SK-N-SH (cell line): Measurements from ENCODE around the gene VANGL2. TPM values are rescaled to one million over a fixed set of nuclear protein-coding genes. Genes with fewer than 3 reads are reported as not detected.

ENCODE experiments used
- CTCF ChIA-PET: fragments of 300-600, 350-600 bp; formaldehyde crosslinking; extraction: SDS; loops from one replicate; lab custom pipeline; 2021; lab: Yijun Ruan, JAX
- POLR2A ChIA-PET: fragments of 350-600 bp; sonication (Branson Sonifier 250); formaldehyde crosslinking; extraction: SDS; loops from one replicate; lab custom pipeline; 2020; ENCODE audit warnings: antibody characterized with exemption, inconsistent platforms; lab: Yijun Ruan, JAX
- DNase-seq: peaks from one replicate; pipeline ENCODE4 v3.0.0; 2012
- H2AFZ ChIP-seq: fragments of 200-600 bp; sonication (generic); 2 replicates; pipeline ENCODE4 v1.8.1; 2016; ENCODE audit warnings: antibody characterized with exemption, mild to moderate bottlenecking, low read depth
- H3F3A ChIP-seq: fragments of 200-600 bp; sonication (generic); replicated peaks from 2 replicates; pipeline ENCODE3; 2016; ENCODE audit warnings: antibody characterized with exemption, mild to moderate bottlenecking; ENCODE audit not compliant: insufficient read depth
- H3K27ac ChIP-seq, 2 experiments: fragments of 200-500 bp in 1 of 2; fragments of 200-600 bp in 1 of 2; sonication (Bioruptor generic) in 1 of 2; sonication (generic), shearing (Covaris generic) in 1 of 2; 2 replicates each; pipeline versions ENCODE4 v1.5.1 to v1.6.1; 2014 to 2016; ENCODE audit warnings: low read depth in 2 of 2, inconsistent platforms in 1 of 2, low read length in 1 of 2, mild to moderate bottlenecking in 1 of 2, mixed read lengths in 1 of 2
- H3K27me3 ChIP-seq: fragments of 200-600 bp; sonication (generic), shearing (Covaris generic); 2 replicates; pipeline ENCODE4 v1.6.1; 2016; ENCODE audit warnings: mixed run types; ENCODE audit not compliant: insufficient read depth
- H3K36me3 ChIP-seq, 2 experiments: fragments of 200-500 bp in 1 of 2; fragments of 200-600 bp in 1 of 2; sonication (Bioruptor generic) in 1 of 2; sonication (generic) in 1 of 2; replicated peaks in 1 of 2; 2 replicates each; pipeline versions ENCODE3 to v1.5.1; 2014 to 2016; ENCODE audit warnings: low read length in 1 of 2, mild to moderate bottlenecking in 1 of 2; ENCODE audit not compliant: insufficient read depth in 2 of 2, control insufficient read depth in 1 of 2
- H3K4me1 ChIP-seq, 2 experiments: fragments of 200-500 bp in 1 of 2; fragments of 200-600 bp in 1 of 2; sonication (Bioruptor generic) in 1 of 2; sonication (generic), shearing (Covaris generic) in 1 of 2; 2 replicates each; pipeline versions ENCODE4 v1.5.1 to v1.6.1; 2014 to 2016; ENCODE audit warnings: low read depth in 1 of 2, low read length in 1 of 2, mixed run types in 1 of 2; ENCODE audit not compliant: insufficient read depth in 2 of 2, control insufficient read depth in 1 of 2
- H3K4me2 ChIP-seq: fragments of 200-600 bp; sonication (generic), shearing (Covaris generic); 2 replicates; pipeline ENCODE4 v1.6.1; 2017; ENCODE audit warnings: mixed run types
- H3K4me3 ChIP-seq, 2 experiments: fragments of 200-500 bp in 1 of 2; fragments of 200-600 bp in 1 of 2; sonication (Bioruptor generic) in 1 of 2; sonication (generic), shearing (Covaris generic) in 1 of 2; 2 replicates each; pipeline versions ENCODE4 v1.5.1 to v1.8.1; 2014 to 2016; ENCODE audit warnings: low read depth in 2 of 2, inconsistent platforms in 1 of 2, low read length in 1 of 2, mild to moderate bottlenecking in 1 of 2, mixed read lengths in 1 of 2, moderate library complexity in 1 of 2
- H3K79me2 ChIP-seq: fragments of 200-600 bp; sonication (generic); 2 replicates; pipeline ENCODE4 v1.8.1; 2017; ENCODE audit warnings: mild to moderate bottlenecking; ENCODE audit not compliant: insufficient read depth
- H3K9ac ChIP-seq: fragments of 200-600 bp; sonication (generic); 2 replicates; pipeline ENCODE4 v1.6.1; 2017; ENCODE audit warnings: mixed run types
- H3K9me2 ChIP-seq: fragments of 200-600 bp; sonication (generic); 2 replicates; pipeline ENCODE4 v1.6.1; 2017; ENCODE audit warnings: mixed run types
- H3K9me3 ChIP-seq: fragments of 200-600 bp; sonication (generic); 2 replicates; pipeline ENCODE4 v1.6.1; 2017; ENCODE audit warnings: mixed run types, mild to moderate bottlenecking, moderate library complexity
- H4K20me1 ChIP-seq: fragments of 200-600 bp; sonication (generic); 2 replicates; pipeline ENCODE4 v1.6.1; 2017; ENCODE audit warnings: mild to moderate bottlenecking, mixed run types; ENCODE audit not compliant: insufficient read depth
- CHD2 ChIP-seq: fragments of 150-350 bp; IDR thresholded peaks from 2 replicates; pipeline ENCODE4 v1.6.1; 2018; ENCODE audit warnings: low read length; ENCODE audit not compliant: partially characterized antibody
- ELF1 ChIP-seq: IDR thresholded peaks from 2 replicates; pipeline ENCODE4 v1.4.0; 2012
- GATA2 ChIP-seq: sonication (generic); formaldehyde crosslinking; IDR thresholded peaks from 2 replicates; pipeline ENCODE4 v1.5.0; 2020; ENCODE audit warnings: mild to moderate bottlenecking, missing genetic modification reagents
- MAX ChIP-seq: IDR thresholded peaks from 2 replicates; pipeline ENCODE4 v1.4.0; 2012; ENCODE audit warnings: low read depth
- RCOR1 ChIP-seq: fragments of 150-350 bp; IDR thresholded peaks from 2 replicates; pipeline ENCODE4 v1.6.1; 2017; ENCODE audit warnings: antibody characterized with exemption, low read length
- RXRA ChIP-seq: IDR thresholded peaks from 2 replicates; pipeline ENCODE4 v1.4.0; 2012; ENCODE audit warnings: low read depth, mild to moderate bottlenecking, borderline replicate concordance
- SIN3A ChIP-seq: IDR thresholded peaks from 2 replicates; pipeline ENCODE4 v1.6.1; 2012; ENCODE audit warnings: low read depth, mild to moderate bottlenecking, low read length, moderate library complexity, borderline replicate concordance
- WGBS: methylation state at CpG from one replicate; pipeline ENCODE4 v1.1.6; 2017; ENCODE audit warnings: low lambda C conversion rate; 5-methylcytosine and 5-hydroxymethylcytosine counted together
- polyA plus RNA-seq, 3 experiments: library from polyadenylated mRNA; depleted of rRNA; stranded (reverse); fragments of >200 nt; gene quantifications; 2 replicates each; pipeline ENCODE4 v1.2.3, GENCODE V29; 2012
- TF ChIP-seq, protein P1 (sequence below): IDR thresholded peaks from 2 replicates; pipeline ENCODE4 v1.4.0; 2012; ENCODE audit warnings: low read depth, borderline replicate concordance
- TF ChIP-seq, protein P2 (sequence below): IDR thresholded peaks from 2 replicates; pipeline ENCODE4 v1.4.0; 2012; ENCODE audit warnings: low read depth, borderline replicate concordance
- TF ChIP-seq, protein P3 (sequence below): IDR thresholded peaks from 2 replicates; pipeline ENCODE4; 2012

VANGL2 gene
- polyA plus RNA-seq, 1 of the 3 experiments (the other 2 are of a cell fraction) = 13.4 TPM

DNA sequence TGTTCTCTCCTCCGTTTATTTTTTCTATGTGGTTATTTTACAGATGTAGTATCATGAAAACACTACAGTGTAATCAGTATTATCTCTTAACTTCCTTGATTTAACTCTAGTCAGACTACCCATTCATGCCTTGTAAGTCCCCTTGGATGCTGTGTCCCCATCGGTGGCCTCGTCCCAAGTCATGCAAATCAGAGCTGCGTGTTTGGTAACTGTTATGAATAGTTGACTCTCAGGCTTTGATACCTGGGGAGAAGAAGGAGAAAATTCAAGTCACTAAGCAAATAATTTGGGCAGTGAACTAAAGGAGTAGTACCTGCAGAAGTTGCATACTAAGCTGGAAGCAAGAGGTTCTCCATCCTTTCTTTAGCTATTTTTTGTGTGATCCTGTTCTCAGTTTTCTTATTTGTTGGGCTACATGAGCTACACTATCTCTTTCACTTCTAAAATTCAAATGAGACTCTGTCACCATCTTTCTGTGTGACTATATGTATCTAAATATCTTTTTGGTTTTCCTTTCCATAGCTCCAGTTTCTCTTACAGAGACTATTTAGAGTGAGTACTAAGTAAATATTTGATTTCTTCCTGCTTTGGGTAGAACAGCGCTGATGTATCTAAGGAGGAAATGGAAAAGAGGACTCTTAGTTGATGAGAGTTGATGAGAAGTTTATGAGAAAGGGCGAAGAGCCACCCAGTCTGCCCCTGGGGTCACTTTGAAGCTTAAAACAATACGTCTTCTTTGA is 50.9 kb downstream of the VANGL2 start:
- no peak overlapping the region for H3K9ac ChIP-seq
- no peak overlapping the region for H2AFZ ChIP-seq
- POLR2A ChIA-PET = no interaction called here
- H3K4me2 ChIP-seq = no peak overlapping the region
- no peaks in the 10 kb centered on the region for H3K9me2 ChIP-seq
- DNase-seq = no peak
- 0 out of 2 replicates have a peak, but pooled peaks cover 9% of the 10 kb centered on the region for H3K27me3 ChIP-seq
- H3K79me2 ChIP-seq = no peaks in the 10 kb centered on the region
- CTCF ChIA-PET = interaction anchor here (1.0 kb wide), 1 partner anchor 23 kb away, joined by 5 read pairs; no protein-coding TSS in a partner anchor
- H3K9me3 ChIP-seq = no peaks in the 10 kb centered on the region
- H3K4me3 ChIP-seq = no peak overlapping the region
- no peaks in the 10 kb centered on the region for H3K4me1 ChIP-seq
- TF ChIP-seq RCOR1 = no peak
- TF ChIP-seq, protein P1, sequence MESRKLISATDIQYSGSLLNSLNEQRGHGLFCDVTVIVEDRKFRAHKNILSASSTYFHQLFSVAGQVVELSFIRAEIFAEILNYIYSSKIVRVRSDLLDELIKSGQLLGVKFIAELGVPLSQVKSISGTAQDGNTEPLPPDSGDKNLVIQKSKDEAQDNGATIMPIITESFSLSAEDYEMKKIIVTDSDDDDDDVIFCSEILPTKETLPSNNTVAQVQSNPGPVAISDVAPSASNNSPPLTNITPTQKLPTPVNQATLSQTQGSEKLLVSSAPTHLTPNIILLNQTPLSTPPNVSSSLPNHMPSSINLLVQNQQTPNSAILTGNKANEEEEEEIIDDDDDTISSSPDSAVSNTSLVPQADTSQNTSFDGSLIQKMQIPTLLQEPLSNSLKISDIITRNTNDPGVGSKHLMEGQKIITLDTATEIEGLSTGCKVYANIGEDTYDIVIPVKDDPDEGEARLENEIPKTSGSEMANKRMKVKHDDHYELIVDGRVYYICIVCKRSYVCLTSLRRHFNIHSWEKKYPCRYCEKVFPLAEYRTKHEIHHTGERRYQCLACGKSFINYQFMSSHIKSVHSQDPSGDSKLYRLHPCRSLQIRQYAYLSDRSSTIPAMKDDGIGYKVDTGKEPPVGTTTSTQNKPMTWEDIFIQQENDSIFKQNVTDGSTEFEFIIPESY = no peak
- TF ChIP-seq, protein P2, sequence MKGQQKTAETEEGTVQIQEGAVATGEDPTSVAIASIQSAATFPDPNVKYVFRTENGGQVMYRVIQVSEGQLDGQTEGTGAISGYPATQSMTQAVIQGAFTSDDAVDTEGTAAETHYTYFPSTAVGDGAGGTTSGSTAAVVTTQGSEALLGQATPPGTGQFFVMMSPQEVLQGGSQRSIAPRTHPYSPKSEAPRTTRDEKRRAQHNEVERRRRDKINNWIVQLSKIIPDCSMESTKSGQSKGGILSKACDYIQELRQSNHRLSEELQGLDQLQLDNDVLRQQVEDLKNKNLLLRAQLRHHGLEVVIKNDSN = no peak
- TF ChIP-seq GATA2 (CRISPR knock-in tag) = no peak
- TF ChIP-seq, protein P3, sequence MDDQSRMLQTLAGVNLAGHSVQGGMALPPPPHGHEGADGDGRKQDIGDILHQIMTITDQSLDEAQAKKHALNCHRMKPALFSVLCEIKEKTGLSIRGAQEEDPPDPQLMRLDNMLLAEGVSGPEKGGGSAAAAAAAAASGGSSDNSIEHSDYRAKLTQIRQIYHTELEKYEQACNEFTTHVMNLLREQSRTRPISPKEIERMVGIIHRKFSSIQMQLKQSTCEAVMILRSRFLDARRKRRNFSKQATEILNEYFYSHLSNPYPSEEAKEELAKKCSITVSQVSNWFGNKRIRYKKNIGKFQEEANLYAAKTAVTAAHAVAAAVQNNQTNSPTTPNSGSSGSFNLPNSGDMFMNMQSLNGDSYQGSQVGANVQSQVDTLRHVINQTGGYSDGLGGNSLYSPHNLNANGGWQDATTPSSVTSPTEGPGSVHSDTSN = no peak
- TF ChIP-seq ELF1 = no peak
- TF ChIP-seq, all 33 proteins: peak for 0
- Histone ChIP-seq H4K20me1 (no peaks in the 10 kb centered on the region), H3K27ac (no peak overlapping the region), H3F3A (no peaks in the 10 kb centered on the region), H3K36me3 (no peaks in the 10 kb centered on the region)
- 29% methylated on average over 7 of the region's 7 CpGs for WGBS

DNA sequence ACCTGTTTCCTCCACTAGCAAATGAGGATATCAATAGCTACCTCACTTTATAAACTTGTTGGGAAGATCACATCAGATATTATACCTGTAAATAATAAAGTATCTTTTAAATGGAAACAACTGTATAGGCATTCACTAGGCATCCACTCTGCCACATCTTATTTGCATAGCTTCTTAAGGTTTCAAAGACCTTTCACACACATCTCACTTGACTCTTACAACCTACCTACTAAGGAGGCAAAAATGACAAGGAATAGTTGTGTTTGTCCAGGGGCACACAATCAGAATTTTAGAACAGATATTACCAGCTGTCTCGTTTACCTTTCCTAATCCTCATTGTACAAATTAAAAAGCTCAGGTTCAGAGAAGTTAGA is 51.5 kb downstream of the VANGL2 start:
- Histone ChIP-seq H3K4me3 (no peak overlapping the region), H3K27me3 (0 out of 2 replicates have a peak, but pooled peaks cover 9% of the 10 kb centered on the region), H3K4me1 (no peaks in the 10 kb centered on the region), H3K4me2 (no peak overlapping the region), H3K9me3 (no peaks in the 10 kb centered on the region), H3K27ac (no peak overlapping the region), H2AFZ (no peak overlapping the region), H3K79me2 (no peaks in the 10 kb centered on the region), H3K9ac (no peak overlapping the region), H3K9me2 (no peaks in the 10 kb centered on the region), H4K20me1 (no peaks in the 10 kb centered on the region), H3F3A (no peaks in the 10 kb centered on the region), H3K36me3 (no peaks in the 10 kb centered on the region)
- TF ChIP-seq SIN3A = no peak
- TF ChIP-seq RXRA = no peak
- no peak for TF ChIP-seq CHD2
- no peak for TF ChIP-seq MAX
- DNase-seq = no peak
- 7% methylated on average over 1 of the region's 1 CpG for WGBS
- CTCF ChIA-PET = interaction anchor here (1.0 kb wide), 1 partner anchor 22 kb away, joined by 5 read pairs; no protein-coding TSS in a partner anchor
- POLR2A ChIA-PET = no interaction called here
